Suprapubic skin (tissue), 4 donors: ENCODE results near the gene CABLES1.

Experiments used
- CTCF ChIP-seq, 2 donors: fragments of 200-600 bp in 1 of 2; fragments of 450-650 bp in 1 of 2; sonication (generic) in 1 of 2; IDR thresholded peaks; one replicate each; pipeline ENCODE4 v1.5.1; 2016 to 2019; ENCODE audit warnings: antibody characterized with exemption in 2 of 2, mild to moderate bottlenecking in 1 of 2, moderate library complexity in 1 of 2
- EP300 ChIP-seq: sonication (generic); formaldehyde crosslinking; IDR thresholded peaks from one replicate; pipeline ENCODE4 v1.6.1; 2017; ENCODE audit warnings: antibody characterized with exemption
- POLR2A ChIP-seq, 2 donors: fragments of 450-650 bp; IDR thresholded peaks; one replicate each; pipeline ENCODE4 v1.6.1; 2017; ENCODE audit warnings: antibody characterized with exemption in 2 of 2, mild to moderate bottlenecking in 2 of 2, moderate library complexity in 2 of 2
- POLR2AphosphoS5 ChIP-seq, 3 donors: sonication (generic); formaldehyde crosslinking; IDR thresholded peaks; one replicate each; pipeline ENCODE4 v1.6.1; 2017; ENCODE audit warnings: antibody characterized with exemption in 3 of 3

GRCh38 chr18:23183411-23184150 lies 48.3 kb downstream of the CABLES1 start:
- no peak for TF ChIP-seq CTCF (IDR thresholded peaks at IDR 0.05)
- no peak for TF ChIP-seq EP300
- no peak for TF ChIP-seq POLR2A (IDR thresholded peaks at IDR 0.05)
- TF ChIP-seq POLR2AphosphoS5 (IDR thresholded peaks at IDR 0.05): no peak
